HepG2 (cell line): ENCODE measurements around the gene POMT2. TPM values are rescaled to one million over a fixed set of nuclear protein-coding genes. Genes with fewer than 3 reads are reported as not detected.

ENCODE experiments used
- ATAC-seq: fragments of 200-7000 bp; cut with Tn5 transposase; 3 replicates; pipeline ENCODE4 v1.9.1; 2020; ENCODE audit warnings: mild to moderate bottlenecking, moderate library complexity
- BruUV-seq: library from RNA; stranded (reverse); fragments of 400-500 nt; replicated peaks from 2 replicates; lab custom pipeline; 2021; lab: Mats Ljungman, UMichigan
- CTCF ChIA-PET: fragments of 300-600 bp; formaldehyde crosslinking; extraction: SDS; loops from one replicate; lab custom pipeline; 2021; ENCODE audit warnings: low total read pairs, inconsistent platforms, low intra/inter-chr PET ratio; lab: Yijun Ruan, JAX
- POLR2A ChIA-PET: fragments of 350-600 bp; sonication (Branson Sonifier 250); formaldehyde crosslinking; loops from one replicate; lab custom pipeline; 2020; ENCODE audit warnings: antibody characterized with exemption, inconsistent platforms; lab: Yijun Ruan, JAX
- DNase-seq: peaks from one replicate; pipeline ENCODE4 v3.0.0-alpha.2; 2015; ENCODE audit warnings: low spot score
- FAIRE-seq: peaks from 3 replicates; lab custom pipeline; 2011; peaks lifted over from hg19 to GRCh38; lab: Jason Lieb, UNC
- H2AFZ ChIP-seq: one replicate; pipeline ENCODE4 v1.6.1; 2011; ENCODE audit warnings: low read length, inconsistent platforms
- H3K27ac ChIP-seq: fragments of 300-600 bp; 3 replicates; pipeline ENCODE4 v1.8.0; 2011; ENCODE audit warnings: mixed run types, mild to moderate bottlenecking, mixed read lengths, low read length, inconsistent platforms; ENCODE audit not compliant: insufficient read depth; ENCODE audit errors: extremely low read length
- H3K27me3 ChIP-seq, 2 experiments: fragments of 200-600 bp in 1 of 2; 2 replicates in 1 of 2; 3 replicates in 1 of 2; pipeline versions ENCODE4 v1.6.0 to v1.8.0; 2011; ENCODE audit warnings: low read length in 2 of 2, mild to moderate bottlenecking in 2 of 2, moderate library complexity in 2 of 2, inconsistent platforms in 1 of 2; ENCODE audit not compliant: insufficient read depth in 2 of 2, control insufficient read depth in 1 of 2
- H3K36me3 ChIP-seq, 2 experiments: fragments of 200-600 bp in 1 of 2; replicated peaks in 1 of 2; 2 replicates in 1 of 2; 3 replicates in 1 of 2; pipeline versions ENCODE4 v1.5.1 to v1.8.0; 2011; ENCODE audit warnings: low read length in 2 of 2, inconsistent platforms in 1 of 2; ENCODE audit not compliant: insufficient read depth in 2 of 2, control insufficient read depth in 1 of 2
- H3K4me1 ChIP-seq: 2 replicates; pipeline ENCODE4 v1.5.1; 2012; ENCODE audit warnings: low read length, inconsistent platforms; ENCODE audit not compliant: insufficient read depth
- H3K4me2 ChIP-seq: 2 replicates; pipeline ENCODE4 v1.6.0; 2011; ENCODE audit warnings: low read depth, low read length, inconsistent platforms
- H3K4me3 ChIP-seq, 3 experiments: fragments of 200-600 bp in 1 of 3; sonication (generic), shearing (Covaris generic) in 1 of 3; replicated peaks in 1 of 3; 2 replicates each; pipeline ENCODE4 v1.5.1; 2011 to 2016; ENCODE audit warnings: low read length in 3 of 3, inconsistent platforms in 2 of 3, low read depth in 2 of 3, mild to moderate bottlenecking in 2 of 3, control low read depth in 1 of 3, mixed read lengths in 1 of 3; ENCODE audit not compliant: insufficient read depth in 1 of 3
- H3K79me2 ChIP-seq: one replicate; pipeline ENCODE4 v1.6.1; 2011; ENCODE audit warnings: low read length, inconsistent platforms; ENCODE audit not compliant: insufficient read depth
- H3K9ac ChIP-seq: 2 replicates; pipeline ENCODE4 v1.6.0; 2011; ENCODE audit warnings: mild to moderate bottlenecking, low read depth, low read length, inconsistent platforms; ENCODE audit not compliant: insufficient read depth
- H3K9me3 ChIP-seq: 2 replicates; pipeline ENCODE4 v1.5.1; 2012; ENCODE audit warnings: mild to moderate bottlenecking, low read length
- H4K20me1 ChIP-seq: 2 replicates; pipeline ENCODE4 v1.6.0; 2011; ENCODE audit warnings: inconsistent platforms, mild to moderate bottlenecking, low read length, moderate library complexity; ENCODE audit not compliant: insufficient read depth
- BRCA1 ChIP-seq: sonication (generic); formaldehyde crosslinking; IDR thresholded peaks from 2 replicates; pipeline ENCODE4 v1.4.0; 2020; ENCODE audit warnings: missing genetic modification reagents
- KDM6A ChIP-seq: IDR thresholded peaks from 2 replicates; pipeline ENCODE4 v1.6.1; 2016; ENCODE audit warnings: low read depth
- MYC ChIP-seq: sonication (generic); formaldehyde crosslinking; IDR thresholded peaks from 2 replicates; pipeline ENCODE4 v1.9.0; 2021; ENCODE audit warnings: missing genetic modification reagents, borderline replicate concordance
- POLR2AphosphoS5 ChIP-seq: IDR thresholded peaks from 2 replicates; pipeline ENCODE4 v1.6.1; 2012; ENCODE audit warnings: low read depth, low read length
- SMAD1 ChIP-seq: sonication (generic); formaldehyde crosslinking; IDR thresholded peaks from 2 replicates; pipeline ENCODE4 v1.4.0; 2020; ENCODE audit warnings: missing genetic modification reagents, low read depth, mild to moderate bottlenecking, borderline replicate concordance
- ZNF205 ChIP-seq: IDR thresholded peaks from 2 replicates; pipeline ENCODE4 v1.6.1; 2018; ENCODE audit warnings: missing biosample characterization, missing genetic modification reagents
- ZNF326 ChIP-seq: sonication (generic); formaldehyde crosslinking; IDR thresholded peaks from 2 replicates; pipeline ENCODE4 v1.4.0; 2020; ENCODE audit warnings: missing genetic modification reagents, borderline replicate concordance
- WGBS: methylation state at CpG from one replicate; pipeline ENCODE4 v1.1.6; 2017; ENCODE audit warnings: low lambda C conversion rate; 5-methylcytosine and 5-hydroxymethylcytosine counted together
- in situ Hi-C: cut with HindIII; loops from 2 replicates; pipeline ENCODE4 v1.10.0; 2017; ENCODE audit warnings: low pct_unique_long_range_greater_than_20kb; ENCODE audit not compliant: extremely low pct_ligation_motif_present
- intact Hi-C: fragments of 100-400 bp; cut with micrococcal nuclease; formaldehyde crosslinking; loops from one replicate; pipeline ENCODE4 v1.10.0; 2022; ENCODE audit not compliant: unreplicated experiment
- polyA plus RNA-seq, 8 experiments: library from polyadenylated mRNA; depleted of rRNA in 3 of 8; stranded (reverse) in 7 of 8; unstranded in 1 of 8; fragments of >200 nt; fragmentation: Illumina TruSeq in 4 of 8; extraction: Trizol in 4 of 8; gene quantifications; 2 replicates each; pipeline versions ENCODE4 v1.2.1 to v1.2.3, GENCODE V29; 2011 to 2016; ENCODE audit warnings: low read depth in 4 of 8, missing spikeins in 1 of 8, mixed read lengths in 1 of 8; ENCODE audit not compliant: insufficient read depth in 1 of 8
- total RNA-seq, 5 experiments: library from RNA; depleted of rRNA; stranded (reverse); fragments of >200 nt; fragmentation: Illumina TruSeq; extraction: Trizol; gene quantifications; 2 replicates each; pipeline ENCODE4 v1.2.3, GENCODE V29; 2016; ENCODE audit warnings: low read depth in 1 of 5
- TF ChIP-seq, protein P1 (sequence below): sonication (generic); formaldehyde crosslinking; IDR thresholded peaks from 2 replicates; pipeline ENCODE4; 2020; ENCODE audit warnings: missing genetic modification reagents, mild to moderate bottlenecking, borderline replicate concordance
- TF ChIP-seq, protein P2 (sequence below): sonication (generic); formaldehyde crosslinking; IDR thresholded peaks from 2 replicates; pipeline ENCODE4 v1.5.1; 2020; ENCODE audit warnings: missing genetic modification reagents, mild to moderate bottlenecking, borderline replicate concordance
- TF ChIP-seq, protein P3 (sequence below): conservative IDR thresholded peaks from 2 replicates; pipeline ENCODE4 v1.6.1; 2018; ENCODE audit warnings: missing genetic modification reagents

The POMT2 gene
- total and polyA plus RNA-seq, 2 of the 13 experiments (the other 11 are each of a cell fraction or from before 2014, with no cell fraction given): 15.3 to 15.9 TPM

DNA sequence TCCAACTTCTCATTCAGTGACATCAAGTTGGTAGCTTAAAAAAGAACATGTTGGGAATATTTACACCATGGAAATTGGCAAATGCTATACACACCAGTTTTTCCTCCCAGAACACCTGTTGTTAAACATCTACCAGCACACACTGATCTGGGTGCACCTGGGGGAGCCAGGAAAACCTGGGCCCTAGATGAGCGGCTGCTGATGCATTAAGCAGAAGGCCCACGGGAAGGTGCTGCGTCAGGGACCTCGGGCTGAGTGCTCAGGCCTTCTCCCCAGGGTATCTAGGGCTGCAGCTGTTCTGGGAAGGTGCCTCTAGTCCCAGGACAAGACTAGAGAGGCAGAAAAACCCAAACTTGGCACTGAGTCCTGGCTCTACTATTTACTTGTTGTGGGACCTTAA is 46.9 kb downstream of the POMT2 start:
- no peak overlapping the region for H3K4me2 ChIP-seq
- intact Hi-C loops: no loop called here
- H3K27ac ChIP-seq: no peak overlapping the region
- 4% methylated on average over 3 of the region's 4 CpGs for WGBS
- no peak overlapping the region for H3K4me3 ChIP-seq
- FAIRE-seq (no peak), DNase-seq (no peak), ATAC-seq (no peak)
- in situ Hi-C loops: no loop called here
- no TSS peak for BruUV-seq
- H3K36me3 ChIP-seq: peaks cover 2 to 4% of the 10 kb centered on the region in 2 experiments; a peak in 2 of 5 replicates
- ChIA-PET POLR2A (no interaction called here), CTCF (no interaction called here)
- no peaks in the 10 kb centered on the region for H3K79me2 ChIP-seq
- no peak overlapping the region for H2AFZ ChIP-seq
- H3K9me3 ChIP-seq: no peaks in the 10 kb centered on the region
- H4K20me1 ChIP-seq: no peaks in the 10 kb centered on the region
- H3K9ac ChIP-seq: no peak overlapping the region
- H3K4me1 ChIP-seq: no peaks in the 10 kb centered on the region
- peaks cover 6 to 17% of the 10 kb centered on the region in 2 experiments; a peak in 3 of 5 replicates for H3K27me3 ChIP-seq
- TF ChIP-seq ZNF326 (CRISPR knock-in tag): no peak
- no peak for TF ChIP-seq BRCA1 (CRISPR knock-in tag)
- TF ChIP-seq POLR2AphosphoS5: no peak
- TF ChIP-seq, protein P1, sequence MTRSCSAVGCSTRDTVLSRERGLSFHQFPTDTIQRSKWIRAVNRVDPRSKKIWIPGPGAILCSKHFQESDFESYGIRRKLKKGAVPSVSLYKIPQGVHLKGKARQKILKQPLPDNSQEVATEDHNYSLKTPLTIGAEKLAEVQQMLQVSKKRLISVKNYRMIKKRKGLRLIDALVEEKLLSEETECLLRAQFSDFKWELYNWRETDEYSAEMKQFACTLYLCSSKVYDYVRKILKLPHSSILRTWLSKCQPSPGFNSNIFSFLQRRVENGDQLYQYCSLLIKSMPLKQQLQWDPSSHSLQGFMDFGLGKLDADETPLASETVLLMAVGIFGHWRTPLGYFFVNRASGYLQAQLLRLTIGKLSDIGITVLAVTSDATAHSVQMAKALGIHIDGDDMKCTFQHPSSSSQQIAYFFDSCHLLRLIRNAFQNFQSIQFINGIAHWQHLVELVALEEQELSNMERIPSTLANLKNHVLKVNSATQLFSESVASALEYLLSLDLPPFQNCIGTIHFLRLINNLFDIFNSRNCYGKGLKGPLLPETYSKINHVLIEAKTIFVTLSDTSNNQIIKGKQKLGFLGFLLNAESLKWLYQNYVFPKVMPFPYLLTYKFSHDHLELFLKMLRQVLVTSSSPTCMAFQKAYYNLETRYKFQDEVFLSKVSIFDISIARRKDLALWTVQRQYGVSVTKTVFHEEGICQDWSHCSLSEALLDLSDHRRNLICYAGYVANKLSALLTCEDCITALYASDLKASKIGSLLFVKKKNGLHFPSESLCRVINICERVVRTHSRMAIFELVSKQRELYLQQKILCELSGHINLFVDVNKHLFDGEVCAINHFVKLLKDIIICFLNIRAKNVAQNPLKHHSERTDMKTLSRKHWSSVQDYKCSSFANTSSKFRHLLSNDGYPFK: no peak
- no peak for TF ChIP-seq ZNF205 (CRISPR knock-in tag)
- TF ChIP-seq, protein P2, sequence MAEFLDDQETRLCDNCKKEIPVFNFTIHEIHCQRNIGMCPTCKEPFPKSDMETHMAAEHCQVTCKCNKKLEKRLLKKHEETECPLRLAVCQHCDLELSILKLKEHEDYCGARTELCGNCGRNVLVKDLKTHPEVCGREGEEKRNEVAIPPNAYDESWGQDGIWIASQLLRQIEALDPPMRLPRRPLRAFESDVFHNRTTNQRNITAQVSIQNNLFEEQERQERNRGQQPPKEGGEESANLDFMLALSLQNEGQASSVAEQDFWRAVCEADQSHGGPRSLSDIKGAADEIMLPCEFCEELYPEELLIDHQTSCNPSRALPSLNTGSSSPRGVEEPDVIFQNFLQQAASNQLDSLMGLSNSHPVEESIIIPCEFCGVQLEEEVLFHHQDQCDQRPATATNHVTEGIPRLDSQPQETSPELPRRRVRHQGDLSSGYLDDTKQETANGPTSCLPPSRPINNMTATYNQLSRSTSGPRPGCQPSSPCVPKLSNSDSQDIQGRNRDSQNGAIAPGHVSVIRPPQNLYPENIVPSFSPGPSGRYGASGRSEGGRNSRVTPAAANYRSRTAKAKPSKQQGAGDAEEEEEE: no peak
- TF ChIP-seq SMAD1 (CRISPR knock-in tag): no peak
- no peak for TF ChIP-seq MYC (CRISPR knock-in tag)
- TF ChIP-seq, protein P3, sequence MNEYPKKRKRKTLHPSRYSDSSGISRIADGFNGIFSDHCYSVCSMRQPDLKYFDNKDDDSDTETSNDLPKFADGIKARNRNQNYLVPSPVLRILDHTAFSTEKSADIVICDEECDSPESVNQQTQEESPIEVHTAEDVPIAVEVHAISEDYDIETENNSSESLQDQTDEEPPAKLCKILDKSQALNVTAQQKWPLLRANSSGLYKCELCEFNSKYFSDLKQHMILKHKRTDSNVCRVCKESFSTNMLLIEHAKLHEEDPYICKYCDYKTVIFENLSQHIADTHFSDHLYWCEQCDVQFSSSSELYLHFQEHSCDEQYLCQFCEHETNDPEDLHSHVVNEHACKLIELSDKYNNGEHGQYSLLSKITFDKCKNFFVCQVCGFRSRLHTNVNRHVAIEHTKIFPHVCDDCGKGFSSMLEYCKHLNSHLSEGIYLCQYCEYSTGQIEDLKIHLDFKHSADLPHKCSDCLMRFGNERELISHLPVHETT: no peak
- no peak for TF ChIP-seq KDM6A (CRISPR knock-in tag)
